Measurements from ENCODE around the gene TOMT. TPM values are rescaled to one million over a fixed set of nuclear protein-coding genes. Genes with fewer than 3 reads are reported as not detected.

Gene TOMT
- total and polyA plus RNA-seq, 2 donors (not counting 1 experiment from before 2014, with no cell fraction given) = not detected

GRCh38 chr11:72084076-72084475 is 21.6 kb upstream of the TOMT start:
- H3K4me1 ChIP-seq (ENCODE audit: control insufficient read depth in 2 of 2, insufficient read depth in 2 of 2, low read length in 2 of 2) = peaks cover 11 to 22% of the 10 kb centered on the region in 2 donors
- no peak overlapping the region for H2AFZ ChIP-seq (ENCODE audit: insufficient read depth, low read depth, low read length, poor library complexity, severe bottlenecking)
- H3K4me1 Mint-ChIP-seq = peaks cover 24% of the 10 kb centered on the region
- H3K79me2 ChIP-seq (ENCODE audit: control insufficient read depth, insufficient read depth, low read length) = peaks cover 8% of the 10 kb centered on the region
- H3K4me2 ChIP-seq (replicated peaks; ENCODE audit: low read depth, low read length, poor library complexity, severe bottlenecking) = no peak overlapping the region
- ChIA-PET POLR2A (no interaction called here), CTCF (interaction anchor here (4.6 kb wide), 1 partner anchor 59 kb away, joined by 49 read pairs; no protein-coding TSS in a partner anchor)
- WGBS (ENCODE audit: insufficient coverage) = 94% methylated on average over 3 of the region's 4 CpGs
- no peaks in the 10 kb centered on the region for H4K20me1 ChIP-seq (ENCODE audit: control insufficient read depth, insufficient read depth, low read length, poor library complexity, severe bottlenecking)
- H3K4me3 Mint-ChIP-seq = no peak overlapping the region
- no peak for TF ChIP-seq CTCF (IDR thresholded peaks at IDR 0.05)
- TF ChIP-seq EZH2 (IDR thresholded peaks at IDR 0.05; ENCODE audit: borderline replicate concordance, insufficient read depth, low read depth, low read length, poor library complexity, severe bottlenecking) = no peak
- H3K9me3 ChIP-seq (ENCODE audit: control extremely low read depth in 1 of 3, control insufficient read depth in 2 of 3, insufficient read depth in 1 of 3, low read length in 2 of 3) = no peaks in the 10 kb centered on the region
- no peak overlapping the region for H3K27ac Mint-ChIP-seq
- no peaks in the 10 kb centered on the region for H3K27me3 ChIP-seq (replicated peaks in 1 of 4; ENCODE audit: control extremely low read depth in 1 of 4, control insufficient read depth in 3 of 4, insufficient read depth in 4 of 4, low read length in 3 of 4)
- ATAC-seq (ENCODE audit: low read depth) (no peak), DNase-seq (no peak)
- intact Hi-C loops (cut with micrococcal nuclease) = no loop called here
- H3K36me3 ChIP-seq (replicated peaks in 1 of 2; ENCODE audit: control extremely low read depth in 1 of 2, control insufficient read depth in 1 of 2, extremely low read depth in 1 of 2, insufficient read depth in 2 of 2, low read length in 1 of 2) = peaks cover 0 to 10% of the 10 kb centered on the region in 2 experiments
- H3K4me3 ChIP-seq (ENCODE audit: control extremely low read depth in 1 of 5, extremely low read depth in 1 of 5, insufficient read depth in 1 of 5, low read depth in 2 of 5, low read length in 4 of 5) = no peak overlapping the region
- H3K27me3 Mint-ChIP-seq = no peaks in the 10 kb centered on the region
- no peak overlapping the region for H3K9ac ChIP-seq (ENCODE audit: low read length)
- no peak overlapping the region for H3K27ac ChIP-seq (ENCODE audit: low read length in 2 of 2)
- no peaks in the 10 kb centered on the region for H3K9me3 Mint-ChIP-seq (ENCODE audit: insufficient read depth)

DNA sequence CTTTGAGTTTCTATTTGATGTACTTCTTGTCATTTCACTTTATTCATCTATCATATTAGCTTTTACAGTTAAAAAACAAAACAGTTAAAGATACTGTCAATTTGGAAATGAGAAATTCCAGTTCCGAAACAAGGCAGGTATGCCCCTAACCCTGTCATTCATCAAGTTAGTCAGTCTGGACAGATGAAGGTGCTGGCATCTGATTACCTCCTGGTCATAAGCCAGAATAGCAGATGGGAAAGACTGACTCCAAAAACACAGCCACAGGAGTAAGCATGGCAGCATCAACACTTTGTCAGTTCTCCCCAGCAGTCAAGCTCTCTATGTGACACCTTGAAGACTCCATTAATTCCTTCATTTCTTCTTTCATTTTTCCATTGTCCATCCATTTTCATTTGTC is 20.8 kb upstream of the TOMT start:
- Histone ChIP-seq H4K20me1 (ENCODE audit: control insufficient read depth, insufficient read depth, low read length, poor library complexity, severe bottlenecking) (no peaks in the 10 kb centered on the region), H3K27ac (ENCODE audit: low read length in 2 of 2) (no peak overlapping the region), H3K79me2 (ENCODE audit: control insufficient read depth, insufficient read depth, low read length) (no peaks in the 10 kb centered on the region), H2AFZ (ENCODE audit: insufficient read depth, low read depth, low read length, poor library complexity, severe bottlenecking) (no peak overlapping the region), H3K4me1 (ENCODE audit: control insufficient read depth in 2 of 2, insufficient read depth in 2 of 2, low read length in 2 of 2) (peaks cover 5 to 18% of the 10 kb centered on the region in 2 donors), H3K36me3 (replicated peaks in 1 of 2; ENCODE audit: control extremely low read depth in 1 of 2, control insufficient read depth in 1 of 2, extremely low read depth in 1 of 2, insufficient read depth in 2 of 2, low read length in 1 of 2) (peaks cover 0 to 19% of the 10 kb centered on the region in 2 experiments), H3K9me3 (ENCODE audit: control extremely low read depth in 1 of 3, control insufficient read depth in 2 of 3, insufficient read depth in 1 of 3, low read length in 2 of 3) (no peaks in the 10 kb centered on the region), H3K4me2 (replicated peaks; ENCODE audit: low read depth, low read length, poor library complexity, severe bottlenecking) (no peak overlapping the region), H3K9ac (ENCODE audit: low read length) (no peak overlapping the region), H3K27me3 (replicated peaks in 1 of 4; ENCODE audit: control extremely low read depth in 1 of 4, control insufficient read depth in 3 of 4, insufficient read depth in 4 of 4, low read length in 3 of 4) (no peaks in the 10 kb centered on the region), H3K4me3 (ENCODE audit: control extremely low read depth in 1 of 5, extremely low read depth in 1 of 5, insufficient read depth in 1 of 5, low read depth in 2 of 5, low read length in 4 of 5) (no peak overlapping the region)
- intact Hi-C loops (cut with micrococcal nuclease) = no loop called here
- WGBS (ENCODE audit: insufficient coverage) = 100% methylated on average over 1 of the region's 1 CpG
- Mint-ChIP-seq H3K27ac (no peak overlapping the region), H3K4me3 (no peak overlapping the region), H3K27me3 (no peaks in the 10 kb centered on the region), H3K9me3 (ENCODE audit: insufficient read depth) (no peaks in the 10 kb centered on the region), H3K4me1 (peaks cover 20% of the 10 kb centered on the region)
- no peak for DNase-seq
- ChIA-PET POLR2A (no interaction called here), CTCF (interaction anchor here (1.5 to 4.6 kb wide), 2 partner anchors 60 to 346 kb away, joined by 4 to 49 read pairs; no protein-coding TSS in a partner anchor)
- ATAC-seq (ENCODE audit: low read depth) = no peak
- TF ChIP-seq CTCF (IDR thresholded peaks at IDR 0.05) (no peak), EZH2 (IDR thresholded peaks at IDR 0.05; ENCODE audit: borderline replicate concordance, insufficient read depth, low read depth, low read length, poor library complexity, severe bottlenecking) (no peak)
